CD4-positive, alpha-beta T cell treated with Interferon gamma for 1 hour (primary cell): ENCODE measurements around the gene CLDN4.
"Not testable (repeated sequence)": the region's sequence is repeated elsewhere in the genome, so short reads cannot be mapped to it uniquely, and the experiment has no call there.

Experiments
- DNase-seq: peaks from one replicate; pipeline ENCODE4 v3.0.0-alpha.2; 2020

Gene CLDN4, protein sequence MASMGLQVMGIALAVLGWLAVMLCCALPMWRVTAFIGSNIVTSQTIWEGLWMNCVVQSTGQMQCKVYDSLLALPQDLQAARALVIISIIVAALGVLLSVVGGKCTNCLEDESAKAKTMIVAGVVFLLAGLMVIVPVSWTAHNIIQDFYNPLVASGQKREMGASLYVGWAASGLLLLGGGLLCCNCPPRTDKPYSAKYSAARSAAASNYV

DNA sequence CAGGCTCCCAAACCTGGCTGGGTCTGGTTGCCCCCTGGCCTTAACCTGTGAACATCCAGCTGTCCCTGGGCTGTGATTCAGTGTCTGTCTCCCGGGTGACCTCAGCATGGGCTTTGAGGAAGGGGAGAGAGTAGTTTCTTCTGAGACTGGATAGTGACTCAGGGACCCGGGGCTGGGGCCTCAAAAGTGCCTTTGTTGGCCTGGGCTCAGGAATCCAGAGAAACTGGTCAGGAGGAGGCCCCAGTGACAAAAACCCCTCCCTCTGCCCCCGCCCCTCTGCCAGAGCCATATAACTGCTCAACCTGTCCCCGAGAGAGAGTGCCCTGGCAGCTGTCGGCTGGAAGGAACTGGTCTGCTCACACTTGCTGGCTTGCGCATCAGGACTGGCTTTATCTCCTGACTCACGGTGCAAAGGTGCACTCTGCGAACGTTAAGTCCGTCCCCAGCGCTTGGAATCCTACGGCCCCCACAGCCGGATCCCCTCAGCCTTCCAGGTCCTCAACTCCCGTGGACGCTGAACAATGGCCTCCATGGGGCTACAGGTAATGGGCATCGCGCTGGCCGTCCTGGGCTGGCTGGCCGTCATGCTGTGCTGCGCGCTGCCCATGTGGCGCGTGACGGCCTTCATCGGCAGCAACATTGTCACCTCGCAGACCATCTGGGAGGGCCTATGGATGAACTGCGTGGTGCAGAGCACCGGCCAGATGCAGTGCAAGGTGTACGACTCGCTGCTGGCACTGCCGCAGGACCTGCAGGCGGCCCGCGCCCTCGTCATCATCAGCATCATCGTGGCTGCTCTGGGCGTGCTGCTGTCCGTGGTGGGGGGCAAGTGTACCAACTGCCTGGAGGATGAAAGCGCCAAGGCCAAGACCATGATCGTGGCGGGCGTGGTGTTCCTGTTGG lies at the start of gene CLDN4:
CLDN4 (plus strand) TSS at position 316 of the 903 bp plus-strand sequence; CDS start at position 522, 206 bp downstream.
- DNase-seq = no peak

DNA sequence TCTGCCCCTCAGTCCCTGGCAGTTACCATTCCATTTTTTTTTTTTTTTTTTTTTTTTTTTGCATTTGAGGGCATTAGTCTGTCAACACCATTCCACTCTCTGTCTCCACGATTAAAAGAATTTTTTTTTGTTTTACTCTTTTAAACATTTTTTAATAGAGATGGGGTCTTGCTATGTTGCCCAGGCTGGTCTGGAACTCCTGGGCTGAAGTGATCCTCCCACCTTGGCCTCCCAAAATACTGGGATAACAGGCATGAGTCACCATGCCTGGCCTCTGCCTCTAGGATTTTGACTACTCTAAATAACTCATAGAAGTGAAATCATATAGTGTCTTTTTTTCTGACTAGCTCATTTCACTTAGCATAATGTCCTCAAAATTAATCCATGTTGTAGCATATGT lies 44.2 kb upstream of the CLDN4 start:
- no peak for DNase-seq

DNA sequence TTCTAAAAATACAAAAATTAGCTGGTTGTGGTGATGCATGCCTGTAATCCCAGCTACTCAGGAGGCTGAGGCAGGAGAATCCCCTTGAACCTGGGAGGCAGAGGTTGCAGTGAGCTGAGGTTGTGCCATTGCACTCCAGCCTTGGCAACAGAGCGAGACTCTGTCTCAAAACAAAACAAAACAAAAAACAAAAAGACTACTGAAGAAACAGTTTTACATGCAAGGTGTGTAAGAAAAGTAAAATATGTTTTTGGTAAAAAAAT lies 43.1 kb upstream of the CLDN4 start:
- not testable (repeated sequence) for DNase-seq

DNA sequence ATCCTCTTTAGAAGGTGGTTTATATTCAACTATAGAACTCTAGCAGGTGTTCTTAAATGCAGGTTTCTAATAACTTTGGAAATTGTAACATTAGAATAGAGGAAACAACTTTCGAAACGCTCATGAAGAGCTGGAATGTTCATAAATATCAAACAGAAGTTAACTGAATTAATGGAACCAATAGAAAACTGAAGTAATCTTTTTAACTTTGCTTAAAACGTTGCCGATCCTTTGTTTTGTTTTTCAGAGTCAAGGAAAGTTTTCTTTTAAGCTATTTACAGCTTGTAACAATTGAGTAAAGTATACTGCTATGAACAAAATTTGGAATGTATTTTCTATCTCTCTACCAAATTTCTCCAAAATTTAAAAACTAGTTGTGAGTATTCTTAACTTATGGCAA lies 41.7 kb upstream of the CLDN4 start:
- DNase-seq = no peak

DNA sequence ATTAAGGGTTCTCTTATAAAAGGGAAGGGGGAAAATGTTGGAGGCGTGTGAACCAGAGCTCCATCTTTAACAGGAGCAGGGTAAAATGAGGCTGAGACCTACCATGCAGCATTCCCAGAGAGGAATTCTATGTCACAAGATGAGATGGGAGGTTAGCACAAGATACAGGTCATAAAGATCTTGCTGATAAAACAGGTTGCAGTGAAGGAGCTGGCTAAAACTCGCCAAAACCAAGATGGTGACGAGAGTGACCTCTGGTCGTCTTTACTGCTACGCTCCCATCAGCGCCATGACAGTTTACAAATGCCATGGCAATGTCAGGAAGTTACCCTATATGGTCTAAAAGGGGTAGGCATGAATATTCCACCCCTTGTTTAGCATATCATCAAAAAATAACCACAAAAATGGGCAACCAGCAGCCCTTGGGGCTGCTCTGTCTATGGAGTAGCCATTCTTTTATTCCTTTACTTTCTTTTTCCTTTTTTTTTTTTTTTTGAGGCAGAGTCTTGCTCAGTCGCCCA lies 39.6 kb upstream of the CLDN4 start:
- DNase-seq = not testable (repeated sequence)

DNA sequence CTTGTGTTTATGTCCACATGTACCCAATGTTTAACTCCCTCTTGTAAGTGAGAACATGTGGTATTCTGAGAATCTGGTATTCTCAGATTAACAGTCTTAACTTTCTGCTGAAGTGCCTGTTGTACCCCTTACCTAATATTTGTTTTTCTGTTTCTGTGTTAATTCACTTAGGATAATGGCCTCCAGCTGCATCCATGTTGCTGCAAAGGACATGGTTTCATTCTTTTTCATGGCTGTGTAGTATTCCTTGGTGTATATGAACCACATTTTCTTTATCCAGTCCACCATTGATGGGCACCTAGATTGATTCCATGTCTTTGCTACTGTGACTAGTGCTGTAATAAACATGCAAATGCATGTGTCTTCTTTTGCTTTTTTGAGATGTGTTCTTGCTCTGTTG lies 35.6 kb upstream of the CLDN4 start:
- DNase-seq = not testable (repeated sequence)

DNA sequence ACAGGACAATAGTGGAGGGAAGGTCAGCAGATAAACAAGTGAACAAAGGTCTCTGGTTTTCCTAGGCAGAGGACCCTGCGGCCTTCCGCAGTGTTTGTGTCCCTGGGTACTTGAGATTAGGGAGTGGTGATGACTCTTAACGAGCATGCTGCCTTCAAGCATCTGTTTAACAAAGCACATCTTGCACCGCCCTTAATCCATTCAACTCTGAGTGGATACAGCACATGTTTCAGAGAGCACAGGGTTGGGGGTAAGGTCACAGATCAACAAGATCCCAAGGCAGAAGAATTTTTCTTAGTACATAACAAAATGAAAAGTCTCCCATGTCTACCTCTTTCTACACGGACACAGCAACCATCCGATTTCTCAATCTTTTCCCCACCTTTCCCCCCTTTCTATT lies 34.1 kb upstream of the CLDN4 start:
- DNase-seq = not testable (repeated sequence)

DNA sequence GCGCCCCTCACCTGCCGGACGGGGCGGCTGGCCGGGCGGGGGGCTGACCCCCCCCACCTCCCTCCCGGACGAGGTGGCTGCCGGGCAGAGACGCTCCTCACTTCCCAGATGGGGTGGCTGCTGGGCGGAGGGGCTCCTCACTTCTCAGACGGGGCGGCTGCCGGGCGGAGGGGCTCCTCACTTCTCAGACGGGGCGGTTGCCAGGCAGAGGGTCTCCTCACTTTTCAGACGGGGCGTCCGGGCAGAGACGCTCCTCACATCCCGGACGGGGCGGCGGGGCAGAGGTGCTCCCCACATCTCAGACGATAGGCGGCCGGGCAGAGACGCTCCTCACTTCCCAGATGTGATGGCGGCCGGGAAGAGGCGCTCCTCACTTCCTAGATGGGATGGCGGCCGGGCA lies 33.6 kb upstream of the CLDN4 start:
- not testable (repeated sequence) for DNase-seq

DNA sequence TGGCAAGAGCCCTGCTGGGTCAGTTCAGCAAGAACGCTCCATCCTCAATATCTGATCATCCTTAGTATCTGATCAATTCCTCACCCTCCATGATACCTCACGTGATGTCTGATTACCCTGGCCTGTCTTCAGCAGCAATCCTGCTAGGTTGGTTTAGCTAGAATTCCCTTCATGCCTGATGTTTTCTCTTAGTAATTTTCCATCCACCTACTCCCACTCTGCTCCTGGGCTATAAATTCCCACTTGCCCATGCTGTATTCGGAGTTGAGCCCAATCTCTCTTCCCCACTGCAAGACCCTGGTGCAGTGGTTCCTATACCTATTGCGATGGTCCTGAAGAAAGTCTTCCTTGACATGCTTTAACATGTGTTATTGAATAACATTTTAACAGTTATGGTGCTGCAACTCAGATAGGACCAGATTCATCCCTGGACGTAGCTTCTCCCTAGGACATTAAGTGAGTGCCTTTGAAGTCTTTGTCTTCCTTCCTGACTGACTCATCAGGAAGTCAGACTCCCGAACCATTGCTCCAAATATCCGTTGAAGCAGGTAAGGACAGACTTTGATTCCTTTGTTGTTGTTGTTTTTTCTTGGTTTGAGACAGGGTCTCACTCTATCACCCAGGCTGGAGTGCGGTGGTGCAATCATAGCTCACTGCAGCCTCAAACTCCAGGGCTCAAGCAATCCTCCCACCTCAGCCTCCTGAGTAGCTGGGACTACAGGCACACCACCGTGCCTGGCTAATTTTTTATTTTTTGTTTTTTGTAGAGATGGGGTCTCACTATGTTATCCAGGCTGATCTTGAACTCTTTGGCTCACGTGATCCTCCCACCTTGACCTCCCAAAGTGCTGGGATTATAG lies 31.3 kb upstream of the CLDN4 start:
- no peak for DNase-seq

DNA sequence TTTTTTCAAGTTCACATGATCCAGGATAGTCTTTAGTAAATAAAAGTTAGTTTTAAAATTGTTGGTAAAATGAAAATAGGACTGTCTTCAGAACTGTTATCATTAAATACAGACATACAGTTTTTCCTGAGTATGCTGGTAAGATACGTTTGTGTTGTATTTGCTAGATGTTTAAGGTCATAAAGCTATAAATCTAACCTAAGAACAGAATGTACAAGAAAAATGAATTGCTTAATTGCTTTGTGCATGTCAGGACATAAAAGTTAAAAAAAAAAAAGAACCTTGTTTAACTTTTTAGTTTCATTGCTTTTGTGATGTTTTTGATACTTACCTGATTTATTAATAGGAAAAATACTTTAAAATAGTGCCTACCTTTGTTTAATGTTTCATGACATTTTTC lies 29.2 kb upstream of the CLDN4 start:
- DNase-seq = no peak

DNA sequence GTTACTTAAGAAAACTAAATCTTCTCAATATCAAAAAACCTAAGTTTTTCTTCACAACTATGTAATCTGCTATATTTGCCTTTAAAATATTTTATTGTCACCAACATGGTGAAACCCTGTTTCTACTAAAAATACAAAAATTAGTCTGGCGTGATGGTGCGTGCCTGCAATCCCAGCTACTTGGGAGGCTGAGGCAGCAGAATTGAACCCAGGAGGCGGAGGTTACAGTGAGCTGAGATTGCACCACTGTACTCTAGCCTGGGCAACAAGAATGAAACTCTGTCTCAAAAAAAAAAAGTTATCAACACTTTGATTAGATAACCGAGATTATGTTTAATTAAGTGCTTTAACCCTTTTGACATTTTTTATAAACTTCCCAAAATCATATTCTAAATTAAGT lies 28.3 kb upstream of the CLDN4 start:
- DNase-seq = no peak

DNA sequence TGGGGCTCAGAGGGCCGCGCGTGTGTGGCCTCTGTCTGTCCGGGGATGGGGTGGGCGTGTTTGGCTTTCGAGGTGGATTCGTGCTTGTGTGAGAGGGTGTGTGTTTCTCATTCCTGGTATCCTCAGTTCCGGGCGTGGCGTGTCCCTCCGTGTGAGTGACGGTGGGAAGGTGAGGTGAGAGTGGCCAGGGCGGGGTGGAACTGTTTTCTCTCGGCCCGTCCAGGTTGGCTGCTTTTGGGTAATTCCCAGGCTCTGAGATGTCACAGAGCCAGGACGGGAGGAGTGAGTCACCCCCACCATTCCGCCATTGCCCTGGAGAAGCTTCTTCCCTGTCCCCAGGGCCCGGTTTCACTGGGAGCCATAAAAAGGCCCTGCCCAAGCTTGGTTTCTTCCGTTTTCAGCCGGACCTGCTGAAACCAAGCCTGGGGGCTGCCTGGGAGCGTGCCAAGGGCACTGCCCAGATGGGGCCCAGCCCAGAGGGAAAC lies 21.3 kb upstream of the CLDN4 start:
- no peak for DNase-seq

DNA sequence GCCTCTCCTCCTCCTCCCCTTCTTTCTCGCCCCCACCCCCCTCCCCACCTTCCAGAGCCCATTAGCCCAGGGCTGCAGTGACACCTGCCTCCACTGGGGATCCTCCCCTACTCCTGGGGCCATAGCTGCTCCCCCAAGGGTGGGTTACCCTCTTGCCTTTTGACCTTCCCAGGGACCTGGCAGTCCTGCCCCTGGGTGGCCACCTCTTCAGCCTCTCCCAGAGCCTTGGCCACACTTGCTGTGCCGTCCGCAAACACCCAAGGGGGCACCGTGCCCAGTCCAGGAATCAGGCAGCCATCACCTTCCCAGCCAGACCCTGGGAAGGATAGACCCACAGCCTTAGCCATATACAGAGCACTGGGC lies 19.8 kb upstream of the CLDN4 start:
- DNase-seq = no peak

DNA sequence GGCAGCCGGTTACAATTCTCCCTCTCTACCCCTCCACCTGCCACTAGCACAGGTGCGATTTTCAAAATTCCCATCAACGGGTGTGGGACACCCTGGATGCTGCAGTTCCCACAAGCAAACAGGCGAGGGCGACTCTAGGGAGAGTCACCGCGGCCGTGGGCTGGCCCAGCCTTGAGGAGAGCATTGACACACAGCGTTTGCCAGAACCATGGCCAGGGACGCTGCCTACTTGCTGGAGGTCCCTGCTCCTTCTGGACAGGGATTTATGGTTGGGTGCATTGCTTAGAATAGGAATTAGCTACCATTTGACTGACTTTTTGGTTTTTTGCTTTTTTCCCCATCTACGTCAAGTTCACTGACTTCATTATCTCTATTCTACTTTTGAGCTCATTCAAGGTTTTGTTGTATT lies 19.0 kb upstream of the CLDN4 start:
- DNase-seq = peak; percentile 42

DNA sequence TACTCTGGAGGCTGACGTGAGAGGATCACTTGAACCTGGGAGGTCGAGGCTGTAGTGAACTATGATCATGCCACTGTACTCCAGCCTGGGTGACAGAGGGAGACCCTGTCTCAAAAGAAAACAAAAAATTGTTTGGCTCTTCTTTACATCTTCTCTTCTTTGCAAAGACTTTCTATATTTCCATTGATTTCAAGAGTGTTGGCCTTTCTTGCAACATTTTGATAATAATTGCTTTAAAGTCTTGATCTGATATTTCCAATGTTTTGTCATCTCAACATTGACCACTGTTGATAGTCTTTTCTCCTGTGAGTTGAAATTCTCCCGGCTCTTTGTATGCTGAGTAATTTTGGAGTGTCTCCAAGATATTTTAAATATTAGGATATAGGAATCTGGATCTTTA lies 17.8 kb upstream of the CLDN4 start:
- no peak for DNase-seq

DNA sequence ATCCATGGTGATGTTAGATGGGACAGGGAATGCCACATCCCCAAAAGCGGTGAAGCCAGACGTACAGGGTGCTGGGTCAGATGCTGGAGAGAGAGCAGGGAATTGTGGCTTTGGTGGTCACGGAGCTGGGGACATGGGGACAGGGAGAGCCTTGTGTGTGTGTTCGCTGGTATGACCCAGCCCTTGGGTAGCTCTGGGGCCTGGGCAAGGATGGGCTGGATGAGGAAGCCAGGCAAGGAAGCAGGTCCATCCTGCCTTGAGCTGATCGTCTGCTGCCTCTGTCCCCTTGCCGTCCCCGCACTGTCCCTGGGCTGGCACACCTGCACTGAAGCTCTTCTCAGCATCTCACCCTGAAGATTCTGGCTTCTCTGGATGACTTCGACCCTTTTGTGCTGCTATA lies 15.4 kb upstream of the CLDN4 start:
- no peak for DNase-seq

DNA sequence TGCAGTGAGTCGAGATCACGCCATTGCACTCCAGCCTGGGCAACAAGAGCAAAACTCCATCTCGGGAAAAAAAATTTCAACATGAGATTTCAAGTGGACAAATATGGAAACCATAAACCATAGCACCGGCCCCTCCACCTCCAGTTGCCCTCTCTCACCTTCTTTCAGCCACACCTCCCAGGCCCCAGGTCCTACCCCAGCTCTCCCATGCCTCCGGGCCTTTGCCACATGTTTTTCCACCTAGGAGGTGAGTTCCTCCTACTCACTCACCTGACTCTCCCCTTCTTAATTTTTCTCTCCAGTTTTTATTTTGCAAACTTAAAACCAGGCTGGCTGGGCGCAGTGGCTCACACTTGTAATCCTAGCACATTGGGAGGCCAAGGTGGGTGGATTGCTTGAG lies 13.7 kb upstream of the CLDN4 start:
- no peak for DNase-seq

DNA sequence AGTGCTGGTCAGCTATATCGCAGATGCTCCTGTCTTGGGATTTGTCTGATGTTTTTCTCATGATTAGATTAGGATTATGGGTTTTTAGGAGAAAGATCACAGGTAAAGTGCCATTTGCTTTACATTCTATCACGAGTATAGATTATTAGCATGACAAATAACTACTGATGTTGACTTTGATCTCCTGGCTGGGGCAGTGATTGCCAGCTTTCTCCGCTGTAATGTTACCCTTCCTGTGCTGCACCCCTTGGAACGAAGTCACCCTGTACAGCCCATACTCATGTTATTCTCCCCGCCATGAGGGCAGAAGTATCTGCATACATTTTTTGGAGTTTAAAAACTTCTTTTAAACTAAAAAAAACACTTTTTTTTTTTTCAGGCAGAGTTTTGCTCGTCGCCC lies 10.8 kb upstream of the CLDN4 start:
- DNase-seq = no peak

DNA sequence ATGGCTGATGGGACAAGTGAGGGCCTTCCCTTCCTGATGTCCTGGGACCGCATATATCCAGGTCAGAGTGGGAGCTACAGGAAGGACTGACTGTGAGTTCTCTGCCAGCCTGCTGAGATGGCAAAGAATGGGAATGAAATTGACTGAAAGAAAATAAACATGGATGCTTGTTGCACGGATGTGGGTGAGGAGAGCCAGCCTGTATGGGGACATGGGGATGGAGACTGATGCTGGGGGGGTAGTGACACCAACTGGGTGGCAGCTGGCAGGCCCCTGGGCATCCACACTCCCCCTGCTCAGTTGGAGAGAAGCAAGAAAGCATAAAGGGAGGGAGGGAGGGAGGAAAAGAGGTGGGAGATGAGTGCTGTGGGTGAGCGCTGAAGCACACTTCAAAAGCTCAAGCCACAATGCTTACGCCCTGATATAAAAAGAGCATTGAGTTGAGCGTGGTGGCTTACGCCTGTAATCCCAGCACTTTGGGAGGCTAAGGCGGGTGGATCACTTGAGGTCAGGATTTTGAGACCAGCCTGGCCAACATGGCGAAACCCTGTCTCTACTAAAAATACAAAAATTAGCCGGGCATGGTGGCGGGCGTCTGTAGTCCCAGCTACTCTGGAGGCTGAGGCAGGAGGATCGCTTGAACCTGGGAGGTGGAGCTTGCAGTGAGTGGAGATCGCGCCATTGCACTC lies 9.1 kb upstream of the CLDN4 start:
- DNase-seq = not testable (repeated sequence)

DNA sequence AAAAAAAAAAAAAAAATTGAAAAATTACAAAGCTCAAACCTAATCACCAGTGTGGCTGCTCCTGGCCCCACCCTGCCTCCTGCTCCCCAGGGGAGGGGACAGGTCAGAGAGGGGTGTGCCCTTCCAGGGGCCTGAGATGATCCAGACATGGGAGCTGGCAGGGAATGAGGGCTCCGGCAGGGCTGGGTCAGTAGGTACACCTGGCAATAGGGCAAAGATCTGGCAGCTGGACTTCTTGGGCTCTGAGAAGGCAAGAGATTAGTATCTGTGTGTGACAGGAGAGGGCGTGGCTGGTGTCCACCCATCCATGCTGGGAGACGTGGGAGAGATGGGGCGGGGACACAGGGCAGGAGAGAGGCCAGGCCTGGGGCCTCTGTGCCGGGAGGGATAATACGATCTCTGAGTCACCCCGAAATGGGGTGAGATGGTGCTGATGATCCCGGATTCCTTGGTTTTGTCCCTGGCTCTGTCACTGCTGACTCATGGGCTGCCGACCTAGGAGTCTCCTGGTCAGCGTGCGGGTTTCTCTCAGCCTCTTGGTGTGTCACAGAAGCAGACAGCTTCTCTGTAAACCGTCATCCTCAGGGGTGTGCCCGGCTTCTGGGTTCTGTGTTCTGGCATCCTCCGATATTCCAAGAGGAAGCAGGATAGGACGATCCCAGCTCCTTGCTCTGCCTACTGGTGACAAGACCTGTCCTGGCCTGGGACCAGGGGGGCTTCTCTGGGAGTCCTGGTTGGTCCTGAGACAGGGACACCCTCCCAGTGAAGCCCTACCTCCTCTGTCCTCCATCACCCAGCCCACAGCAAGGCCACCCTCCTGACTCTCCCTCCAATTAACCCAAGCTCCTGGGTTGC lies 8.2 kb upstream of the CLDN4 start:
- no peak for DNase-seq

DNA sequence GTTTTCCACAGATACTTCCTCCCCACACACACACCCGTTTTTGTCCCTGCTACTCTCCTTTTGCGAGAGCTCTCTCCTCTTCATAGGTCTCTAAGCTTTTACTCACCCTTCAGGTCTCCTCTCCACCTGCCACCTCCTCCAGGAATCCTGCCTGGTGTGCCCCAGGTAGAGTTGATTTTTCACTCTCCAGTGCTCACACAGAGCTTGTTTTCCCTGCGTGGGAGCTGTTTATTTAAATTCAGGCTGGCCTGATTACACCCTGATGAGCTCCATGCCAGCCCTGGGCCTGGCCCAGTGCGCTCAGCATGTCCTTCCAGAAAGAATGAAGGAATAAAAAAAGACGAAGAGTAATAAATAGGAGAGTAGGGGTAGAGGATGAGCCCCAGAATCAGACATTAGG lies 7.5 kb upstream of the CLDN4 start:
- DNase-seq = no peak
